D721Med (cell line): Measurements from ENCODE around the gene SLC25A39.
A peak's percentile ranks its signal among the peaks of the same experiment; 100 is the strongest.
"Not testable (repeated sequence)": the region's sequence is repeated elsewhere in the genome, so short reads cannot be mapped to it uniquely, and the experiment has no call there.

Experiments used
- DNase-seq: peaks from one replicate; pipeline ENCODE4 v3.0.0; 2011; ENCODE audit warnings: low spot score; ENCODE audit not compliant: insufficient read length
- FAIRE-seq: peaks from 2 replicates; lab custom pipeline; 2011; peaks lifted over from hg19 to GRCh38; lab: Jason Lieb, UNC
- CTCF ChIP-seq: IDR thresholded peaks from 2 replicates; pipeline ENCODE4 v1.5.1; 2012; ENCODE audit warnings: mild to moderate bottlenecking, control low read depth; ENCODE audit not compliant: insufficient read depth; ENCODE audit errors: missing control alignments

The SLC25A39 gene

GRCh38 chr17:44346064-44346844 lies 21.6 kb upstream of the SLC25A39 start:
- no peak for DNase-seq
- no peak for TF ChIP-seq CTCF
- FAIRE-seq = no peak

- peak; percentile 73 for TF ChIP-seq CTCF
- DNase-seq = no peak
- FAIRE-seq = no peak
Measured at GRCh38 chr17:44345454-44346026, 20.9 kb upstream of the SLC25A39 start.

GRCh38 chr17:44344939-44345453 lies 20.4 kb upstream of the SLC25A39 start, which contains the start of gene GRN:
GRN (plus strand) TSS chr17:44345302; CDS start chr17:44349165, 3,863 bp downstream.
- no peak for TF ChIP-seq CTCF
- FAIRE-seq (peak; percentile 56), DNase-seq (peak; percentile 98)

- FAIRE-seq (no peak), DNase-seq (no peak)
- no peak for TF ChIP-seq CTCF
Measured at GRCh38 chr17:44343510-44344209, 19.0 kb upstream of the SLC25A39 start.

GRCh38 chr17:44340553-44340952 lies 15.9 kb upstream of the SLC25A39 start:
- not testable (repeated sequence) for FAIRE-seq, DNase-seq

- TF ChIP-seq CTCF = no peak
- FAIRE-seq (no peak), DNase-seq (no peak)
Measured at GRCh38 chr17:44338702-44339101, 14.1 kb upstream of the SLC25A39 start.

- TF ChIP-seq CTCF = no peak
- no peak for DNase-seq
- FAIRE-seq = no peak
Measured at GRCh38 chr17:44335968-44336367, 11.3 kb upstream of the SLC25A39 start.
